Tibial nerve (tissue), 4 donors: ENCODE data around the gene IFNAR1. TPM values are rescaled to one million over a fixed set of nuclear protein-coding genes. Genes with fewer than 3 reads are reported as not detected.
A peak's percentile ranks its signal among the peaks of the same experiment; 100 is the strongest.

Experiments used
- DNase-seq, 2 donors: peaks; one replicate each; pipeline ENCODE4 v3.0.0-alpha.2; 2019; ENCODE audit warnings: low spot score in 2 of 2
- H3K27ac ChIP-seq, 4 donors: fragments of 200-600 bp; sonication (generic) in 3 of 4; one replicate each; pipeline ENCODE4 v1.5.1; 2017 to 2019; ENCODE audit warnings: mild to moderate bottlenecking in 1 of 4
- H3K27me3 ChIP-seq, 2 donors: fragments of 200-600 bp; sonication (generic) in 1 of 2; one replicate each; pipeline versions ENCODE4 v1.5.1 to v1.6.0; 2017 to 2019
- H3K36me3 ChIP-seq, 3 donors: fragments of 200-600 bp; sonication (generic); one replicate each; pipeline ENCODE4 v1.5.1; 2018 to 2019
- H3K4me1 ChIP-seq, 4 donors: fragments of 200-600 bp; sonication (generic) in 3 of 4; one replicate each; pipeline ENCODE4 v1.5.1; 2017 to 2019
- H3K4me3 ChIP-seq, 4 donors: fragments of 200-600 bp; sonication (generic) in 3 of 4; one replicate each; pipeline ENCODE4 v1.5.1; 2017 to 2019; ENCODE audit warnings: mild to moderate bottlenecking in 1 of 4, moderate library complexity in 1 of 4
- H3K9me3 ChIP-seq, 4 donors: fragments of 200-600 bp; sonication (generic) in 3 of 4; one replicate each; pipeline ENCODE4 v1.5.1; 2017 to 2019
- CTCF ChIP-seq, 5 experiments: fragments of 200-600 bp in 3 of 5; fragments of 450-650 bp in 2 of 5; sonication (generic) in 3 of 5; IDR thresholded peaks; one replicate each; pipeline ENCODE4 v1.5.1; 2016 to 2019; ENCODE audit warnings: antibody characterized with exemption in 5 of 5, mild to moderate bottlenecking in 3 of 5, moderate library complexity in 2 of 5
- EP300 ChIP-seq, 2 donors: sonication (generic); formaldehyde crosslinking; IDR thresholded peaks; one replicate each; pipeline ENCODE4 v1.6.1; 2017; ENCODE audit warnings: antibody characterized with exemption in 2 of 2, mild to moderate bottlenecking in 1 of 2
- POLR2A ChIP-seq, 2 donors: fragments of 450-650 bp; IDR thresholded peaks; one replicate each; pipeline ENCODE4 v1.6.1; 2017; ENCODE audit warnings: antibody characterized with exemption in 2 of 2, mild to moderate bottlenecking in 2 of 2, moderate library complexity in 2 of 2
- WGBS, 2 donors: methylation state at CpG; one replicate each; pipeline ENCODE4 v1.1.5; 2018; 5-methylcytosine and 5-hydroxymethylcytosine counted together
- total RNA-seq, 4 donors: library from RNA; depleted of rRNA; stranded (reverse); fragments of >200 nt; gene quantifications; one replicate each; pipeline ENCODE4 v1.1.0, GENCODE V29; 2016

IFNAR1 gene
- total RNA-seq, 4 donors from 2014 or later = 29.4 to 35.8 (median 31.4) TPM

GRCh38 chr21:33355355-33355754 is 30.6 kb downstream of the IFNAR1 start:
- TF ChIP-seq CTCF (IDR thresholded peaks at IDR 0.05) (no peak), EP300 (IDR thresholded peaks at IDR 0.05) (no peak), POLR2A (IDR thresholded peaks at IDR 0.05) (no peak)
- Histone ChIP-seq H3K36me3 (peaks cover 0 to 71% (median 3%) of the 10 kb centered on the region in 3 donors), H3K27ac (no peak overlapping the region), H3K4me3 (no peak overlapping the region), H3K9me3 (no peaks in the 10 kb centered on the region), H3K4me1 (peaks cover 0 to 6% (median 0%) of the 10 kb centered on the region in 4 donors), H3K27me3 (no peaks in the 10 kb centered on the region)
- 86 to 88% methylated on average over 6 of the region's 6 CpGs for WGBS, 2 donors
- no peak for DNase-seq

- TF ChIP-seq CTCF (IDR thresholded peaks at IDR 0.05) (no peak), POLR2A (IDR thresholded peaks at IDR 0.05) (no peak), EP300 (IDR thresholded peaks at IDR 0.05) (no peak)
- Histone ChIP-seq H3K4me1 (peaks cover 0 to 12% (median 6%) of the 10 kb centered on the region in 4 donors), H3K27me3 (no peaks in the 10 kb centered on the region), H3K27ac (no peak overlapping the region), H3K4me3 (no peak overlapping the region), H3K36me3 (peaks cover 0 to 64% (median 3%) of the 10 kb centered on the region in 3 donors), H3K9me3 (no peaks in the 10 kb centered on the region)
- no peak for DNase-seq
- whole genome bisulfite sequencing, 2 donors = 88 to 90% methylated on average over 11 of the region's 11 CpGs
These were observed 31.2 kb downstream of the IFNAR1 start for GRCh38 chr21:33355996-33356395.

GRCh38 chr21:33357177-33357576 is 32.4 kb downstream of the IFNAR1 start:
- H3K36me3 ChIP-seq = peaks cover 0 to 53% (median 3%) of the 10 kb centered on the region in 3 donors
- no peaks in the 10 kb centered on the region for H3K27me3 ChIP-seq
- TF ChIP-seq CTCF (IDR thresholded peaks at IDR 0.05) = no peak
- no peaks in the 10 kb centered on the region for H3K9me3 ChIP-seq
- WGBS, 2 donors = 82 to 84% methylated on average over 8 of the region's 8 CpGs
- H3K4me3 ChIP-seq = no peak overlapping the region
- DNase-seq = no peak
- no peak overlapping the region for H3K27ac ChIP-seq
- peaks cover 0 to 23% (median 14%) of the 10 kb centered on the region in 4 donors for H3K4me1 ChIP-seq

GRCh38 chr21:33359446-33359845 is 34.7 kb downstream of the IFNAR1 start:
- H3K36me3 ChIP-seq = peaks cover 0 to 37% (median 3%) of the 10 kb centered on the region in 3 donors
- no peak overlapping the region for H3K4me3 ChIP-seq
- peak overlapping the region in 2 of 4 donors; percentile 79 to 82 for H3K27ac ChIP-seq
- TF ChIP-seq CTCF (IDR thresholded peaks at IDR 0.05) = no peak
- no peak for TF ChIP-seq EP300 (IDR thresholded peaks at IDR 0.05)
- no peaks in the 10 kb centered on the region for H3K27me3 ChIP-seq
- 70 to 78% methylated on average over 4 of the region's 4 CpGs for WGBS, 2 donors
- no peak for DNase-seq
- H3K9me3 ChIP-seq = no peaks in the 10 kb centered on the region
- peaks cover 0 to 26% (median 18%) of the 10 kb centered on the region in 4 donors for H3K4me1 ChIP-seq

- no peak for DNase-seq
- no peaks in the 10 kb centered on the region for H3K27me3 ChIP-seq
- peaks cover 0 to 26% (median 18%) of the 10 kb centered on the region in 4 donors for H3K4me1 ChIP-seq
- 48 to 65% methylated on average over 6 of the region's 6 CpGs for WGBS, 2 donors
- H3K36me3 ChIP-seq = peaks cover 0 to 29% (median 3%) of the 10 kb centered on the region in 3 donors
- H3K9me3 ChIP-seq = no peaks in the 10 kb centered on the region
- H3K27ac ChIP-seq = peak overlapping the region; percentile 15 to 82 (median 76)
- TF ChIP-seq EP300 (IDR thresholded peaks at IDR 0.05) (no peak), CTCF (IDR thresholded peaks at IDR 0.05) (no peak), POLR2A (IDR thresholded peaks at IDR 0.05) (no peak)
- H3K4me3 ChIP-seq = no peak overlapping the region
These were observed 35.5 kb downstream of the IFNAR1 start for GRCh38 chr21:33360281-33360680.
